Activated T-helper 1 cell treated with Interleukin-2 at 50 U/mL for 16 hours (primary cell): ENCODE data around the gene GRIA2.

ENCODE experiments used
- DNase-seq: peaks from one replicate; pipeline ENCODE4 v3.0.0-alpha.2; 2020; ENCODE audit warnings: low read depth

GRIA2 gene

DNA sequence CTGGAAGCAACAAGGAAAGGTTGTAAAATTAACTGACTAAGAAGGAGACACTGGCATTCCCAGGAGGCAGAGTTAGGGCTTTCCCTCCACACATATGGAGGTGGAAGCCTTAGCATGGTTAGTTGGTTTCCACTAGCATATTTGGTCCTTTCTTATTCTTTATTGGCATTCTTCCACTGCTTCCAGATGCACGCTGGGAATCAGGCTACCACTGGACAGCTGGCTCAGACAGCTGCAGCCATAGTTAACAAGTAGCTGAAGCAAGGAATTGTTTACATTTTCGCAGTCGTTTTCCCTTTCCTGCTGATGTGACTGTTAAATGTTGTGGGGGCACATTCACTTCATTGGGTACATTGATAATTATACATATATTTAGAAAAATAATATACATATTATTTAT is 169.2 kb downstream of the GRIA2 start:
- no peak for DNase-seq

DNA sequence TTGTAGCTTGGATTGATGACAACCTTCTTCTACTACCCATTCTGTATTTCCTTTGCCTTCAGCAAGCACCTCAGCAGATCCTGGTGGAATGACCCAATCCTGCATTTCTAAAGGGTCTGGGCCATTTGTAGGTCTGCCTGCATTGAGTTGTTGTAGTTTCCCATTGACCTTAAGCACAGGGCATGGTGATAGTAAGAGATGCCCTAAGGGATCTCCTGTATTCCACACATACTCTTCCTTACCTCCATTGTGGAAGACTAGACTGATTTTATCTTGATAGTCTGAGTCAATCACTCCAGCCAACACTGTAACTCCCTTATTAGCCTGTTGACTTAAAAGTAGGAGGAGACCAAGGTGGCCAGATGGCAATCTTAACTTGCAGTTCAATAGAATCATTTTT is 184.5 kb downstream of the GRIA2 start:
- DNase-seq = no peak
